Esophagus squamous epithelium (tissue), 5 donors: Measurements from ENCODE around the gene OXCT2. TPM values are rescaled to one million over a fixed set of nuclear protein-coding genes. Genes with fewer than 3 reads are reported as not detected.

Experiments
- DNase-seq: peaks from one replicate; lab custom pipeline; 2025; lab: John Stamatoyannopoulos, UW
- H3K27ac ChIP-seq, 4 donors: fragments of 200-600 bp; sonication (generic); one replicate each; pipeline ENCODE4 v1.5.1; 2016 to 2019; ENCODE audit warnings: mild to moderate bottlenecking in 1 of 4
- H3K27me3 ChIP-seq, 4 donors: fragments of 200-600 bp; sonication (generic); 1 replicate in 3 of 4; 2 replicates in 1 of 4; pipeline versions ENCODE4 v1.5.1 to v1.6.0; 2017 to 2021; ENCODE audit warnings: antibody characterized with exemption in 1 of 4
- H3K36me3 ChIP-seq, 3 donors: fragments of 200-600 bp; sonication (generic); one replicate each; pipeline ENCODE4 v1.5.1; 2016 to 2019
- H3K4me1 ChIP-seq, 3 donors: fragments of 200-600 bp; sonication (generic); one replicate each; pipeline ENCODE4 v1.5.1; 2017 to 2019
- H3K4me3 ChIP-seq, 4 donors: fragments of 200-600 bp; sonication (generic); 1 replicate in 3 of 4; 2 replicates in 1 of 4; pipeline ENCODE4 v1.5.1; 2016 to 2019; ENCODE audit warnings: mild to moderate bottlenecking in 2 of 4, moderate library complexity in 1 of 4
- H3K9me3 ChIP-seq, 3 donors: fragments of 200-600 bp; sonication (generic); one replicate each; pipeline ENCODE4 v1.5.1; 2016 to 2019
- POLR2A ChIP-seq, 4 donors: fragments of 450-650 bp; IDR thresholded peaks; one replicate each; pipeline ENCODE4 v1.6.1; 2017; ENCODE audit warnings: antibody characterized with exemption in 4 of 4, mild to moderate bottlenecking in 4 of 4, moderate library complexity in 3 of 4
- WGBS, 2 donors: methylation state at CpG; one replicate each; pipeline ENCODE4 v1.1.5; 2018; 5-methylcytosine and 5-hydroxymethylcytosine counted together
- intact Hi-C: fragments of 100-400 bp; cut with DNase I; formaldehyde crosslinking; loops from one replicate; pipeline ENCODE4 v1.15.0; 2022
- total RNA-seq, 4 donors: library from RNA; depleted of rRNA; stranded (reverse); fragments of >200 nt; gene quantifications; one replicate each; pipeline ENCODE4 v1.1.0, GENCODE V29; 2016
- TF ChIP-seq, protein P1 (sequence below), 6 experiments: fragments of 450-650 bp in 4 of 6; fragments of 200-600 bp in 2 of 6; sonication (generic) in 2 of 6; IDR thresholded peaks; one replicate each; pipeline ENCODE4 v1.5.1; 2016 to 2019; ENCODE audit warnings: antibody characterized with exemption in 6 of 6, mild to moderate bottlenecking in 4 of 6, moderate library complexity in 4 of 6
- donor health status: DM: yes; HTN: yes; CAD: no.

OXCT2 gene
- total RNA-seq, 4 donors from 2014 or later: 0.19 to 0.48 TPM; not detected in 2

GRCh38 chr1:39751595-39751994 lies 19.6 kb downstream of the OXCT2 start:
- peaks cover 0 to 18% (median 5%) of the 10 kb centered on the region in 3 donors for H3K4me1 ChIP-seq
- H3K36me3 ChIP-seq: peaks cover 20 to 100% (median 59%) of the 10 kb centered on the region in 3 donors
- 98 to 100% methylated on average over 6 to 7 of the region's 7 CpGs for WGBS, 2 donors
- no peaks in the 10 kb centered on the region for H3K9me3 ChIP-seq
- no peak overlapping the region for H3K27ac ChIP-seq
- intact Hi-C loops: no loop called here
- no peaks in the 10 kb centered on the region for H3K27me3 ChIP-seq
- TF ChIP-seq POLR2A (IDR thresholded peaks at IDR 0.05): no peak
- DNase-seq: no peak
- H3K4me3 ChIP-seq: no peak overlapping the region

- peaks cover 0 to 7% (median 0%) of the 10 kb centered on the region in 3 donors for H3K4me1 ChIP-seq
Measured at GRCh38 chr1:39745016-39745670, 26.0 kb downstream of the OXCT2 start.

DNA sequence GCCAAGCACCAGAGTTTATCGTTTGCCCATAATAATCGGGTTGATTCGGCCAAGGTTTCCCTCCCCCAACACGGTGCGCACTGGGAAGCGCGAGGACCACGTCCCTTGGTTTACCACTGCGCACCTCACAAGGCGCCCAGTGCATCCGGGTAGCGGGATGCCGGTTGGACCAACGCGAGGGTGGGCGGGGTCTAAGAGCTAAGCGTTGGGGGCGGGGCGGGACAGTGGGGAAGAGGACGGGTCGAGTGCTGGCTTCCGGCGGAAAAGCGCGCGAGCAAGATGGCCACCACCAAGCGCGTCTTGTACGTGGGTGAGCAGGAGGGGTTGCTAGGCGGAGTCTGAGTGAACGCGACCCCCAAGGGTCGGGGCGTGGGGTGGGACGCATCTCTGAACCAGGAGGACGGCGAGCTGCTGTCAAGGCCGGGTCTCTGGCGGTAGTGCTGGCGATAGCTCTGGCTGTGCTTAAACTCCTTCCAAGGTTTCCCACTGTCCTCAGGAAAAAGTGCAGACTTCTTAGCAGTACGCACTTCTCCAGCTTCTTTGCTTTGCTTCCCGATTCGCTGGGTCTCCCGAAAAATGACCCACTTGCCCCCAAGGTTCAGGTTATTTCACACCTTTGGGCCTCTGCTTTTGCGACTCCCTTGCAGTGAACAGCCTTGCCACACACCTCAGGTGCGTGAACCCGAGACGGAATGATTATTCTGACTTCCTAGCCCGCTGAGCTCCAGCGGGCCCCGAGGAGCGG lies 32.4 kb downstream of the OXCT2 start, which contains the start of gene PPIE:
Gene PPIE, plus strand, starts transcription at position 261 of the 745 bp plus-strand sequence. Its CDS starts 19 bp downstream, at position 280.
- WGBS, 2 donors: 0% methylated on average over 11 to 20 of the region's 52 CpGs
- Histone ChIP-seq H3K27ac (peak within 1 kb of the TSS; percentile 80 to 87 (median 82)), H3K4me1 (peaks cover 6 to 24% (median 9%) of the 10 kb centered on the region in 3 donors), H3K9me3 (no peaks in the 10 kb centered on the region), H3K27me3 (peaks cover 0 to 20% (median 0%) of the 10 kb centered on the region in 4 donors), H3K36me3 (peaks cover 11 to 43% (median 19%) of the 10 kb centered on the region in 3 donors), H3K4me3 (peak within 1 kb of the TSS; percentile 49 to 89 (median 81))
- DNase-seq: peak; percentile 91
- TF ChIP-seq, protein P1, sequence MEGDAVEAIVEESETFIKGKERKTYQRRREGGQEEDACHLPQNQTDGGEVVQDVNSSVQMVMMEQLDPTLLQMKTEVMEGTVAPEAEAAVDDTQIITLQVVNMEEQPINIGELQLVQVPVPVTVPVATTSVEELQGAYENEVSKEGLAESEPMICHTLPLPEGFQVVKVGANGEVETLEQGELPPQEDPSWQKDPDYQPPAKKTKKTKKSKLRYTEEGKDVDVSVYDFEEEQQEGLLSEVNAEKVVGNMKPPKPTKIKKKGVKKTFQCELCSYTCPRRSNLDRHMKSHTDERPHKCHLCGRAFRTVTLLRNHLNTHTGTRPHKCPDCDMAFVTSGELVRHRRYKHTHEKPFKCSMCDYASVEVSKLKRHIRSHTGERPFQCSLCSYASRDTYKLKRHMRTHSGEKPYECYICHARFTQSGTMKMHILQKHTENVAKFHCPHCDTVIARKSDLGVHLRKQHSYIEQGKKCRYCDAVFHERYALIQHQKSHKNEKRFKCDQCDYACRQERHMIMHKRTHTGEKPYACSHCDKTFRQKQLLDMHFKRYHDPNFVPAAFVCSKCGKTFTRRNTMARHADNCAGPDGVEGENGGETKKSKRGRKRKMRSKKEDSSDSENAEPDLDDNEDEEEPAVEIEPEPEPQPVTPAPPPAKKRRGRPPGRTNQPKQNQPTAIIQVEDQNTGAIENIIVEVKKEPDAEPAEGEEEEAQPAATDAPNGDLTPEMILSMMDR (IDR thresholded peaks at IDR 0.05): no peak
- peak in 1 of 4 donors; percentile 31 for TF ChIP-seq POLR2A (IDR thresholded peaks at IDR 0.05)
- intact Hi-C loops: no loop called here

More at GRCh38 chr1:39745016-39745670, 26.0 kb downstream of the OXCT2 start:
- H3K27ac ChIP-seq: no peak overlapping the region
- no peak overlapping the region for H3K4me3 ChIP-seq
- TF ChIP-seq, protein P1 (IDR thresholded peaks at IDR 0.05): no peak
- TF ChIP-seq POLR2A (IDR thresholded peaks at IDR 0.05): no peak
- intact Hi-C loops: no loop called here
- no peaks in the 10 kb centered on the region for H3K9me3 ChIP-seq
- H3K36me3 ChIP-seq: peaks cover 25 to 100% (median 64%) of the 10 kb centered on the region in 3 donors
- H3K27me3 ChIP-seq: no peaks in the 10 kb centered on the region
- no peak for DNase-seq
- 91 to 95% methylated on average over 8 to 12 of the region's 16 CpGs for WGBS, 2 donors

- Histone ChIP-seq H3K4me1 (peaks cover 6 to 24% (median 9%) of the 10 kb centered on the region in 3 donors), H3K4me3 (no peak overlapping the region), H3K9me3 (no peaks in the 10 kb centered on the region), H3K27ac (no peak overlapping the region), H3K27me3 (peaks cover 0 to 32% (median 0%) of the 10 kb centered on the region in 4 donors), H3K36me3 (peaks cover 0 to 32% (median 8%) of the 10 kb centered on the region in 3 donors)
- TF ChIP-seq, protein P1 (IDR thresholded peaks at IDR 0.05): no peak
- no peak for TF ChIP-seq POLR2A (IDR thresholded peaks at IDR 0.05)
- whole genome bisulfite sequencing, 2 donors: 71 to 89% methylated on average over 6 to 9 of the region's 9 CpGs
- no peak for DNase-seq
- intact Hi-C loops: no loop called here
Measured at GRCh38 chr1:39737546-39738169, 33.5 kb downstream of the OXCT2 start.

- TF ChIP-seq POLR2A (IDR thresholded peaks at IDR 0.05): no peak
- TF ChIP-seq, protein P1 (IDR thresholded peaks at IDR 0.05): no peak
- no peaks in the 10 kb centered on the region for H3K9me3 ChIP-seq
- H3K4me1 ChIP-seq: peaks cover 6 to 23% (median 9%) of the 10 kb centered on the region in 3 donors
- WGBS, 2 donors: 69 to 74% methylated on average over 3 of the region's 3 CpGs
- no peak overlapping the region for H3K4me3 ChIP-seq
- H3K27ac ChIP-seq: no peak overlapping the region
- H3K27me3 ChIP-seq: peaks cover 0 to 45% (median 0%) of the 10 kb centered on the region in 4 donors
- no peak for DNase-seq
- intact Hi-C loops: no loop called here
- peaks cover 0 to 13% (median 0%) of the 10 kb centered on the region in 3 donors for H3K36me3 ChIP-seq
Measured at GRCh38 chr1:39735731-39736130, 35.4 kb downstream of the OXCT2 start.
